Measurements from ENCODE around the gene TUBA4A. TPM values are rescaled to one million over a fixed set of nuclear protein-coding genes. Genes with fewer than 3 reads are reported as not detected.

TUBA4A gene
- total and polyA plus RNA-seq, 9 of the 15 experiments (the other 6 are each of a cell fraction or from before 2014, with no cell fraction given) = 25.1 to 174 (median 42.4) TPM

- no peak for TF ChIP-seq ARID4B (CRISPR knock-in tag; IDR thresholded peaks at IDR 0.05)
- no peak for TF ChIP-seq DNMT1 (IDR thresholded peaks at IDR 0.05)
- TF ChIP-seq NFIC (IDR thresholded peaks at IDR 0.05) = no peak
- no peak for TF ChIP-seq TEAD2 (tag; IDR thresholded peaks at IDR 0.05)
Observed at GRCh38 chr2:219213026-219213415, 40.7 kb downstream of the TUBA4A start (continued).

- POLR2A ChIA-PET = no interaction called here
- WGBS (ENCODE audit: insufficient coverage, low coverage, missing lambda C conversion rate) = 90% methylated on average over 8 of the region's 9 CpGs
- H3K4me3 ChIP-seq = no peak overlapping the region
- no peak overlapping the region for H3K9ac ChIP-seq (ENCODE audit: insufficient read depth in 1 of 2, low read depth in 2 of 2, low read length in 2 of 2)
- FAIRE-seq (no peak), DNase-seq (ENCODE audit: extremely low read depth in 1 of 4, low spot score in 3 of 4) (no peak), ATAC-seq (no peak)
- peaks cover 11% of the 10 kb centered on the region; the same call in 1 of the 2 replicates for H4K20me1 ChIP-seq (replicated peaks; ENCODE audit: control insufficient read depth, insufficient read depth, low read length)
- peaks cover under 1% of the 10 kb centered on the region for H3K79me2 ChIP-seq (ENCODE audit: control insufficient read depth, insufficient read depth, low read length)
- no TSS peak for BruUV-seq (replicated peaks)
- no peaks in the 10 kb centered on the region for H3K27me3 ChIP-seq (ENCODE audit: control insufficient read depth in 2 of 2, insufficient read depth in 2 of 2, low read length in 2 of 2)
- no peak overlapping the region for H2AFZ ChIP-seq (ENCODE audit: low read depth, low read length)
- peaks cover 16 to 21% of the 10 kb centered on the region in 2 experiments; a peak in 4 of 5 replicates for H3K4me1 ChIP-seq (replicated peaks in 1 of 2; ENCODE audit: control insufficient read depth in 2 of 2, insufficient read depth in 2 of 2, low read length in 2 of 2)
- H3K36me3 ChIP-seq (ENCODE audit: control insufficient read depth, insufficient read depth, low read length) = peaks cover 80% of the 10 kb centered on the region
- in situ Hi-C loops (cut with MboI) = no loop called here
- intact Hi-C loops (cut with micrococcal nuclease) = no loop called here
- CTCF ChIA-PET (ENCODE audit: low intra/inter-chr PET ratio) = interaction anchor here (0.6 to 0.9 kb wide), 2 partner anchors 33 to 149 kb away, joined by 3 to 4 read pairs; partner anchors contain the start of gene RETREG2
- H3K9me1 ChIP-seq (ENCODE audit: control insufficient read depth, insufficient read depth, low read length) = no peaks in the 10 kb centered on the region
- no peak overlapping the region for H3K27ac ChIP-seq (ENCODE audit: extremely low read depth, low read depth, low read length)
- H3K4me2 ChIP-seq (ENCODE audit: insufficient read depth, low read length) = no peak overlapping the region
- H3K9me3 ChIP-seq (replicated peaks; ENCODE audit: control insufficient read depth, insufficient read depth, low read depth, low read length) = no peaks in the 10 kb centered on the region
- TF ChIP-seq NCOR1 (IDR thresholded peaks at IDR 0.05) (no peak), GATAD2B (IDR thresholded peaks at IDR 0.05; ENCODE audit: borderline replicate concordance) (no peak), NRF1 (conservative IDR thresholded peaks at IDR 0.05 in 1 of 2, IDR thresholded peaks at IDR 0.05 in 1 of 2) (no peak), E2F3 (CRISPR knock-in tag; IDR thresholded peaks at IDR 0.05) (no peak), JUNB (CRISPR knock-in tag; conservative IDR thresholded peaks at IDR 0.05) (no peak), KAT2B (IDR thresholded peaks at IDR 0.05; ENCODE audit: low read depth, low read length) (no peak), ZNF518B (CRISPR knock-in tag; IDR thresholded peaks at IDR 0.05) (no peak), MEIS2 (IDR thresholded peaks at IDR 0.05; ENCODE audit: partially characterized antibody) (no peak), CREB3L1 (IDR thresholded peaks at IDR 0.05; ENCODE audit: borderline replicate concordance, low read depth) (no peak)
Observed at GRCh38 chr2:219210886-219211362, 42.8 kb downstream of the TUBA4A start.
